Liver (tissue), 9 donors: Measurements from ENCODE around the gene ADCY4. TPM values are rescaled to one million over a fixed set of nuclear protein-coding genes. Genes with fewer than 3 reads are reported as not detected.

Experiments used
- DNase-seq: peaks from one replicate; pipeline ENCODE4 v3.0.0-alpha.2; 2017; ENCODE audit warnings: low spot score
- H3K27ac ChIP-seq, 2 donors: one replicate each; pipeline ENCODE4 v1.7.0; 2013; ENCODE audit warnings: inconsistent platforms in 2 of 2, low read length in 2 of 2, control low read depth in 1 of 2, low read depth in 1 of 2, mild to moderate bottlenecking in 1 of 2
- H3K27me3 ChIP-seq, 4 donors: one replicate each; pipeline versions ENCODE4 v1.6.1 to v1.7.0; 2013; ENCODE audit warnings: low read length in 3 of 4, inconsistent platforms in 1 of 4, mild to moderate bottlenecking in 1 of 4, moderate library complexity in 1 of 4; ENCODE audit not compliant: control insufficient read depth in 4 of 4, insufficient read depth in 4 of 4
- H3K36me3 ChIP-seq, 4 donors: one replicate each; pipeline versions ENCODE4 v1.6.1 to v1.7.0; 2013; ENCODE audit warnings: low read length in 3 of 4, mild to moderate bottlenecking in 3 of 4, low read depth in 1 of 4, moderate library complexity in 1 of 4; ENCODE audit not compliant: control insufficient read depth in 4 of 4, insufficient read depth in 3 of 4
- H3K4me1 ChIP-seq, 4 donors: one replicate each; pipeline versions ENCODE4 v1.6.1 to v1.7.0; 2013; ENCODE audit warnings: low read length in 3 of 4, mild to moderate bottlenecking in 3 of 4, moderate library complexity in 1 of 4; ENCODE audit not compliant: control insufficient read depth in 4 of 4, insufficient read depth in 4 of 4
- H3K4me3 ChIP-seq, 3 donors: one replicate each; pipeline versions ENCODE4 v1.6.1 to v1.7.0; 2013; ENCODE audit warnings: low read length in 3 of 3, control low read depth in 1 of 3, low read depth in 1 of 3, mild to moderate bottlenecking in 1 of 3
- H3K9ac ChIP-seq, 2 donors: one replicate each; pipeline ENCODE4 v1.7.0; 2013; ENCODE audit warnings: low read length in 2 of 2, mild to moderate bottlenecking in 2 of 2, moderate library complexity in 2 of 2, control low read depth in 1 of 2, low read depth in 1 of 2
- H3K9me3 ChIP-seq, 4 donors: one replicate each; pipeline versions ENCODE4 v1.6.1 to v1.7.0; 2013; ENCODE audit warnings: low read length in 3 of 4; ENCODE audit not compliant: control insufficient read depth in 4 of 4
- ATF3 ChIP-seq: IDR thresholded peaks from 2 replicates; pipeline ENCODE4 v1.6.1; 2016; ENCODE audit warnings: antibody characterized with exemption
- CTCF ChIP-seq: fragments of 150-350 bp; IDR thresholded peaks from 2 replicates; pipeline ENCODE4 v1.5.1; 2017; ENCODE audit warnings: improper control_type of control experiment, low read depth, low read length; ENCODE audit not compliant: missing input control
- HNF4A ChIP-seq, 2 donors: conservative IDR thresholded peaks; 2 replicates each; pipeline ENCODE4 v1.6.1; 2016; ENCODE audit warnings: antibody characterized with exemption in 2 of 2, mild to moderate bottlenecking in 2 of 2
- NR2F2 ChIP-seq: IDR thresholded peaks from 2 replicates; pipeline ENCODE4 v1.6.1; 2016; ENCODE audit warnings: antibody characterized with exemption
- RXRA ChIP-seq, 2 donors: IDR thresholded peaks; 2 replicates each; pipeline ENCODE4 v1.6.1; 2017 to 2018; ENCODE audit warnings: antibody characterized with exemption in 2 of 2, mild to moderate bottlenecking in 1 of 2
- SP1 ChIP-seq: IDR thresholded peaks from 2 replicates; pipeline ENCODE4 v1.6.1; 2018; ENCODE audit warnings: antibody characterized with exemption, mild to moderate bottlenecking
- TAF1 ChIP-seq: conservative IDR thresholded peaks from 2 replicates; pipeline ENCODE4 v1.6.1; 2016; ENCODE audit warnings: antibody characterized with exemption, mild to moderate bottlenecking
- YY1 ChIP-seq: IDR thresholded peaks from 2 replicates; pipeline ENCODE4 v1.6.1; 2016; ENCODE audit warnings: antibody characterized with exemption, mild to moderate bottlenecking
- WGBS: extraction: QIAGEN DNeasy Blood & Tissue Kit; methylation state at CpG from one replicate; pipeline ENCODE4 v1.1.7; 2013; 5-methylcytosine and 5-hydroxymethylcytosine counted together
- polyA plus RNA-seq, 2 donors: library from polyadenylated mRNA; stranded (reverse) in 1 of 2; unstranded in 1 of 2; fragments of 200-250 nt in 1 of 2; fragments of >200 nt in 1 of 2; fragmentation: Nextera tagmentation in 1 of 2; extraction: Ambion mirVana in 1 of 2; gene quantifications; one replicate each; pipeline versions ENCODE4 v1.2.1 to v1.2.3, GENCODE V29; 2013 to 2015
- total RNA-seq, 2 donors: library from RNA; depleted of rRNA; stranded (reverse); fragments of >200 nt; gene quantifications; one replicate each; pipeline ENCODE4 v1.2.3, GENCODE V29; 2014
- TF ChIP-seq, protein P1 (sequence below): IDR thresholded peaks from 2 replicates; pipeline ENCODE4 v1.6.1; 2016; ENCODE audit warnings: antibody characterized with exemption
- TF ChIP-seq, protein P2 (sequence below): IDR thresholded peaks from 2 replicates; pipeline ENCODE4 v1.6.1; 2016; ENCODE audit warnings: antibody characterized with exemption
- donor health status: healthy.
- donor health status: healthy.
- donor health status: healthy.
- donor health status: healthy.
- donor health status: healthy.

Gene ADCY4
- total and polyA plus RNA-seq, 4 donors = 2.2 to 7.2 (median 4.0) TPM

- DNase-seq = no peak
- peak overlapping the region in 1 of 2 donors; percentile 15 for H3K9ac ChIP-seq
- H3K4me1 ChIP-seq = peaks cover 27 to 50% (median 37%) of the 10 kb centered on the region in 4 donors
- TF ChIP-seq ATF3 (no peak), RXRA (IDR thresholded peaks at IDR 0.05) (peak in 1 of 2 donors; percentile 45), YY1 (peak; percentile 38), NR2F2 (peak; percentile 85), SP1 (peak; percentile 36)
- TF ChIP-seq, protein P1, sequence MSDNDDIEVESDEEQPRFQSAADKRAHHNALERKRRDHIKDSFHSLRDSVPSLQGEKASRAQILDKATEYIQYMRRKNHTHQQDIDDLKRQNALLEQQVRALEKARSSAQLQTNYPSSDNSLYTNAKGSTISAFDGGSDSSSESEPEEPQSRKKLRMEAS = peak; percentile 49
- TF ChIP-seq, protein P2, sequence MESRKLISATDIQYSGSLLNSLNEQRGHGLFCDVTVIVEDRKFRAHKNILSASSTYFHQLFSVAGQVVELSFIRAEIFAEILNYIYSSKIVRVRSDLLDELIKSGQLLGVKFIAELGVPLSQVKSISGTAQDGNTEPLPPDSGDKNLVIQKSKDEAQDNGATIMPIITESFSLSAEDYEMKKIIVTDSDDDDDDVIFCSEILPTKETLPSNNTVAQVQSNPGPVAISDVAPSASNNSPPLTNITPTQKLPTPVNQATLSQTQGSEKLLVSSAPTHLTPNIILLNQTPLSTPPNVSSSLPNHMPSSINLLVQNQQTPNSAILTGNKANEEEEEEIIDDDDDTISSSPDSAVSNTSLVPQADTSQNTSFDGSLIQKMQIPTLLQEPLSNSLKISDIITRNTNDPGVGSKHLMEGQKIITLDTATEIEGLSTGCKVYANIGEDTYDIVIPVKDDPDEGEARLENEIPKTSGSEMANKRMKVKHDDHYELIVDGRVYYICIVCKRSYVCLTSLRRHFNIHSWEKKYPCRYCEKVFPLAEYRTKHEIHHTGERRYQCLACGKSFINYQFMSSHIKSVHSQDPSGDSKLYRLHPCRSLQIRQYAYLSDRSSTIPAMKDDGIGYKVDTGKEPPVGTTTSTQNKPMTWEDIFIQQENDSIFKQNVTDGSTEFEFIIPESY = no peak
- H3K27me3 ChIP-seq = no peaks in the 10 kb centered on the region
- WGBS = 76% methylated on average over 9 of the region's 9 CpGs
- H3K36me3 ChIP-seq = no peaks in the 10 kb centered on the region
- no peaks in the 10 kb centered on the region for H3K9me3 ChIP-seq
- H3K27ac ChIP-seq = peak overlapping the region; percentile 92 to 97
- no peak overlapping the region for H3K4me3 ChIP-seq
Measured at GRCh38 chr14:24312736-24313507, 21.9 kb downstream of the ADCY4 start.

DNA sequence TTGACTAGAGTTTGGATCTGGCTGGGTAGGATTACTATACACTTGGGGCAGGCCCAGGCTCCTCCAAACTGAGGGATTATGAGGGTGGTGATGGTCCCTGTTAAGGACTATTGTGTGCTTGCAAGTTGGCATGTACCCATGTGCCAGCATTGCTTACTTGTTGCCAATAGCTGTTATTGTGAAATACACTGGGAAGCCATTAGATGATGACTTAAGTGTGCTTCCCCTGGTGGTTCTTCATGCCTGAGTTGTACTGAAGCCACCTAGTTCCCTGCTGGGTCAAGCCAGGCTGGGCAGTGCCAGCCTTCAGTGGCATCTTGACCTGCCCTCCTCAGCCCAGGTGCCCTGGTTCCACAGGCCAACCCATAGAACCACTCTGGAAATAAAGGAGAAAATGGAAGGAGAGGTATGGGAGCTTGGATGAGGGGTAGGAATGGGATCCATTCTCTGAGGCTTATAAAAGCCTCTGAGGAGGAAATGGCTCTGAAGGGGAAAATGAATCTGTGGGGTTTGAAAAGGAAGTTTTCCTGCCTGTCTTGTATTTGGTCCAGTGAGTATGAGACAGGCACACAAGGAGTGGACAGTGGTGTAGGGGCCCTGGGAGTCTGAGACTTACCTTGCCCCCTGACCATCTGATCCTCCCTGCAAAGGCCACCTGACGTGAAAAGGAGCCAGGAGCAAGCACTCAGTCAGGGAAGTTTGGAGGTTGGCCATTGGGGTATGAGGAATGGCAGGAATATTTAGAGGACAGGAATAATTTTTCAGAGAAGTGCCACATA lies 22.8 kb downstream of the ADCY4 start:
- peak; percentile 6 for TF ChIP-seq SP1
- TF ChIP-seq YY1 = peak; percentile 93
- no peak for TF ChIP-seq TAF1
- peak; percentile 14 to 16 for TF ChIP-seq HNF4A (conservative IDR thresholded peaks at IDR 0.05)
- Histone ChIP-seq H3K27ac (peak overlapping the region; percentile 92 to 97), H3K36me3 (no peaks in the 10 kb centered on the region), H3K9me3 (no peaks in the 10 kb centered on the region), H3K4me3 (peak overlapping the region in 1 of 3 donors; percentile 49), H3K4me1 (peaks cover 27 to 50% (median 39%) of the 10 kb centered on the region in 4 donors), H3K27me3 (no peaks in the 10 kb centered on the region), H3K9ac (no peak overlapping the region)
- 92% methylated on average over 1 of the region's 1 CpG for WGBS
- DNase-seq = no peak

- WGBS = 18% methylated on average over 99 of the region's 99 CpGs
Measured at GRCh38 chr14:24310646-24311604, 23.9 kb downstream of the ADCY4 start, which contains the start of gene LTB4R. LTB4R (plus strand) TSS chr14:24311502; CDS start chr14:24315652, 4,150 bp downstream.

More at GRCh38 chr14:24310646-24311604, 23.9 kb downstream of the ADCY4 start, which contains the start of gene LTB4R:
- peaks cover 26 to 55% (median 48%) of the 10 kb centered on the region in 4 donors for H3K4me1 ChIP-seq
- H3K9me3 ChIP-seq = no peaks in the 10 kb centered on the region
- H3K9ac ChIP-seq = peak within 1 kb of the TSS; percentile 44 to 64
- DNase-seq = peak; percentile 72
- H3K36me3 ChIP-seq = peaks cover 0 to 7% (median 4%) of the 10 kb centered on the region in 4 donors
- TF ChIP-seq CTCF (peak; percentile 35), SP1 (no peak)
- H3K4me3 ChIP-seq = peak within 1 kb of the TSS in 2 of 3 donors; percentile 38 to 49
- H3K27me3 ChIP-seq = no peaks in the 10 kb centered on the region
- H3K27ac ChIP-seq = peak within 1 kb of the TSS; percentile 92 to 97
